Measurements from ENCODE around the gene GPD1L. TPM values are rescaled to one million over a fixed set of nuclear protein-coding genes. Genes with fewer than 3 reads are reported as not detected.
"Not testable (repeated sequence)": the region's sequence is repeated elsewhere in the genome, so short reads cannot be mapped to it uniquely, and the experiment has no call there.

GPD1L gene
- total RNA-seq, 3 donors from 2014 or later (not counting 1 experiment from before 2014, with no cell fraction given) = 14.8 to 35.3 (median 28.4) TPM

DNA sequence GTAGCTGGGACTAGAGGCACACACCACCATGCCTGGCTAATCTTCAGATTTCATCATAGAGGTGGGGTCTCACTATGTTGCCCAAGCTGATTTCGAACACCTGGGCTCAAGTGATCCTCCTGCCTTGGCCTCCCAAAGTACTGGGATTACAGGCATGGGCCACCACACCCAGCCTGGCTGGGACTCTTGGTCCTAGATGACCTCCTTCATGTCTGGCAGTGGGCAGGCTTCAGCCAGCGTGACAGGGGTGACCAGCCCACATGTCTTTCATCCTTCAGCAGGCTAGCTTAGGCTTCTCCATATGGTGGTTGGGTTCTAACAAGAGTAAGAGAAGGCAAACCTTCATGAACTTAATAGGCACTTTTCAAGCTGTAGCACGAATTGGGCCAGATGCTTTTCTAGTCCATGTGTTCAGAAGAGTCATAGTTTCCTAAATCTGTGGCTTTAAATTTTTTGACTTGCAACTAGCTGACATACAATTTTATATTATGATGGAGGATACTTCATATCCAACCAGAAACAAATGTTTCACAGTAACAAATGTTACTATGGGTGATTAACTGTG is 7.6 kb downstream of the GPD1L start:
- Mint-ChIP-seq H3K27ac (peak overlapping the region; percentile 86 to 94), H3K27me3 (ENCODE audit: low read depth in 2 of 2) (no peaks in the 10 kb centered on the region), H3K9me3 (peaks cover 0 to 3% of the 10 kb centered on the region in 2 donors), H3K4me1 (peaks cover 36 to 66% of the 10 kb centered on the region in 2 donors), H3K4me3 (peak overlapping the region; percentile 81), H3K36me3 (no peaks in the 10 kb centered on the region)
- ATAC-seq = no peak
- Histone ChIP-seq H3K27ac (ENCODE audit: low read length) (peak overlapping the region; percentile 77), H3K9me3 (ENCODE audit: control insufficient read depth, insufficient read depth, low read length) (no peaks in the 10 kb centered on the region), H3K4me1 (ENCODE audit: control insufficient read depth, insufficient read depth, low read length) (peaks cover 25% of the 10 kb centered on the region), H3K27me3 (ENCODE audit: control insufficient read depth, insufficient read depth, low read length) (no peaks in the 10 kb centered on the region), H3K4me3 (ENCODE audit: low read length) (peak overlapping the region; percentile 20), H3K36me3 (ENCODE audit: control insufficient read depth, insufficient read depth, low read length) (no peaks in the 10 kb centered on the region)
- peak in 1 of 2 donors; percentile 5 for DNase-seq
- 66% methylated on average over 3 of the region's 3 CpGs for WGBS (ENCODE audit: insufficient coverage)
- intact Hi-C loops (cut with micrococcal nuclease) = loop anchor here (1.0 kb wide), 1 partner anchor 8 kb away; the partner anchor contains the start of gene GPD1L
- TF ChIP-seq, protein P1, sequence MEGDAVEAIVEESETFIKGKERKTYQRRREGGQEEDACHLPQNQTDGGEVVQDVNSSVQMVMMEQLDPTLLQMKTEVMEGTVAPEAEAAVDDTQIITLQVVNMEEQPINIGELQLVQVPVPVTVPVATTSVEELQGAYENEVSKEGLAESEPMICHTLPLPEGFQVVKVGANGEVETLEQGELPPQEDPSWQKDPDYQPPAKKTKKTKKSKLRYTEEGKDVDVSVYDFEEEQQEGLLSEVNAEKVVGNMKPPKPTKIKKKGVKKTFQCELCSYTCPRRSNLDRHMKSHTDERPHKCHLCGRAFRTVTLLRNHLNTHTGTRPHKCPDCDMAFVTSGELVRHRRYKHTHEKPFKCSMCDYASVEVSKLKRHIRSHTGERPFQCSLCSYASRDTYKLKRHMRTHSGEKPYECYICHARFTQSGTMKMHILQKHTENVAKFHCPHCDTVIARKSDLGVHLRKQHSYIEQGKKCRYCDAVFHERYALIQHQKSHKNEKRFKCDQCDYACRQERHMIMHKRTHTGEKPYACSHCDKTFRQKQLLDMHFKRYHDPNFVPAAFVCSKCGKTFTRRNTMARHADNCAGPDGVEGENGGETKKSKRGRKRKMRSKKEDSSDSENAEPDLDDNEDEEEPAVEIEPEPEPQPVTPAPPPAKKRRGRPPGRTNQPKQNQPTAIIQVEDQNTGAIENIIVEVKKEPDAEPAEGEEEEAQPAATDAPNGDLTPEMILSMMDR (IDR thresholded peaks at IDR 0.05) = no peak

DNA sequence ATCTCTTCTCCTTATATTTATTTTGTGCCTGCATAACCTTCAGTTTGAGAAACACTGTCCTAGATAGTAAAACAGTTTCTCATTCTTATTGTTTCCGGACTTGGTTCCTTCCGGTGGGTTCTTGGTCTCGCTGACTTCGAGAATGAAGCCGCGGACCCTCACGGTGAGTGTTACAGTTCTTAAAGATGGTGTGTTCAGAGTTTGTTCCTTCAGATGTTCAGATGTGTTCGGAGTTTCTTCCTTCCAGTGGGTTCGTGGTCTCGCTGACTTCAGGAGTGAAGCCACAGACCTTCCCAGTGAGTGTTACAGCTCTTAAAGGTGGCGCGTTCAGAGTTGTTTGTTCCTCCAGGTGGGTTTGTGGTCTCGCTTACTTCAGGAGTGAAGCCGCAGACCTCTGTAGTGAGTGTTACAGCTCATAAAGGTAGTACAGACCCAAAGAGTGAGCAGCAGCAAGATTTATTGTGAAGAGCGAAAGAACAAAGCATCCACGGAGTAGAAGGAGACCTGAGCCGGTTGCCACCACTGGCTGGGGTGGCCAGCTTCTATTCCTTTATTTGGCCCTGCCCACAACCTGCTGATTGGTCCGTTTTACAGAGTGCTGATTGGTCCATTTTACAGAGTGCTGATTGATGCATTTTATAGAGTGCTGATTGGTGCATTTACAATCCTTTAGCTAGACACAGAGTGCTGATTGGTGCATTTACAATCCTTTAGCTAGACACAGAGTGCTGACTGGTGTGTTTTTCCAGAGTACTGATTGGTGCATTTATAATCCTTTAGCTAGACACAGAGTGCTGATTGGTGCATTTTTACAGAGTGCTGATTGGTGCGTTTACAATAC is 8.3 kb downstream of the GPD1L start:
- intact Hi-C loops (cut with micrococcal nuclease) = loop anchor here (1.0 kb wide), 1 partner anchor 8 kb away; the partner anchor contains the start of gene GPD1L

GRCh38 chr3:32117320-32117719 is 10.9 kb downstream of the GPD1L start:
- H3K27ac ChIP-seq (ENCODE audit: low read length) = no peak overlapping the region
- Mint-ChIP-seq H3K27ac (no peak overlapping the region), H3K36me3 (no peaks in the 10 kb centered on the region), H3K9me3 (peaks cover 0 to 3% of the 10 kb centered on the region in 2 donors), H3K4me3 (no peak overlapping the region), H3K4me1 (peaks cover 35 to 60% of the 10 kb centered on the region in 2 donors), H3K27me3 (ENCODE audit: low read depth in 2 of 2) (no peaks in the 10 kb centered on the region)
- DNase-seq (no peak), ATAC-seq (no peak)
- no peaks in the 10 kb centered on the region for H3K9me3 ChIP-seq (ENCODE audit: control insufficient read depth, insufficient read depth, low read length)
- H3K4me3 ChIP-seq (ENCODE audit: low read length) = no peak overlapping the region
- 88% methylated on average over 1 of the region's 1 CpG for WGBS (ENCODE audit: insufficient coverage)
- peaks cover 19% of the 10 kb centered on the region for H3K4me1 ChIP-seq (ENCODE audit: control insufficient read depth, insufficient read depth, low read length)
- H3K27me3 ChIP-seq (ENCODE audit: control insufficient read depth, insufficient read depth, low read length) = no peaks in the 10 kb centered on the region
- intact Hi-C loops (cut with micrococcal nuclease) = no loop called here
- TF ChIP-seq, protein P1 (IDR thresholded peaks at IDR 0.05) = no peak
- no peaks in the 10 kb centered on the region for H3K36me3 ChIP-seq (ENCODE audit: control insufficient read depth, insufficient read depth, low read length)

More for the DNA sequence above, 8.3 kb downstream of the GPD1L start:
- H3K27ac Mint-ChIP-seq = peak overlapping the region; percentile 86 to 94
- DNase-seq (peak; percentile 35 to 86), ATAC-seq (peak; percentile 61 to 70 (median 69))
- H3K27ac ChIP-seq (ENCODE audit: low read length) = peak overlapping the region; percentile 77
- WGBS (ENCODE audit: insufficient coverage) = 15% methylated on average over 19 of the region's 19 CpGs
- H3K27me3 ChIP-seq (ENCODE audit: control insufficient read depth, insufficient read depth, low read length); H3K36me3 ChIP-seq (ENCODE audit: control insufficient read depth, insufficient read depth, low read length); H3K9me3 ChIP-seq (ENCODE audit: control insufficient read depth, insufficient read depth, low read length); H3K36me3 Mint-ChIP-seq; H3K9me3 Mint-ChIP-seq; H3K27me3 Mint-ChIP-seq (ENCODE audit: low read depth in 2 of 2): not testable (repeated sequence)
- H3K4me1 Mint-ChIP-seq = peaks cover 31 to 66% of the 10 kb centered on the region in 2 donors
- peak overlapping the region; percentile 81 for H3K4me3 Mint-ChIP-seq
- H3K4me3 ChIP-seq (ENCODE audit: low read length) = peak overlapping the region; percentile 20
- H3K4me1 ChIP-seq (ENCODE audit: control insufficient read depth, insufficient read depth, low read length) = peaks cover 25% of the 10 kb centered on the region

DNA sequence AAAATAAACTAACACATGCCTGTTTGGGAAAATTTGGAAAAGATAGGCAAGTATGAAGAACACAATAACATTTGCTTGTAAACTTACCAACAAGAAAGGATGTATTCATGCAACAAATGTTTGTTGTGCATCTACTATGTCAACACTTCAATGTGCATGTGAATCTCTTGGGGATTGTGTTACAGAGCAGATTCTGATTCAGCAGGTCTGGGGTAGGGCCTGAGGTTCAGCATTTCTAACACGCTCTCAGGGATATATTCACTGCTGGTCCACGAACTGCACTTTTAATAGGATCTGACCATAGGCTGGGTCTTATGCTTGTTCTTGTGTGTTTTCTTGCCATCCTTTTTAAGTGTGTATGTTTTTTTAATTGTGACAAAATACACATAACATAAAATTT is 11.8 kb downstream of the GPD1L start:
- Mint-ChIP-seq H3K27me3 (ENCODE audit: low read depth in 2 of 2) (no peaks in the 10 kb centered on the region), H3K9me3 (peaks cover 0 to 3% of the 10 kb centered on the region in 2 donors), H3K4me3 (no peak overlapping the region), H3K27ac (no peak overlapping the region), H3K36me3 (no peaks in the 10 kb centered on the region), H3K4me1 (peaks cover 33 to 58% of the 10 kb centered on the region in 2 donors)
- no peaks in the 10 kb centered on the region for H3K27me3 ChIP-seq (ENCODE audit: control insufficient read depth, insufficient read depth, low read length)
- 100% methylated on average over 2 of the region's 2 CpGs for WGBS (ENCODE audit: insufficient coverage)
- DNase-seq (no peak), ATAC-seq (no peak)
- TF ChIP-seq, protein P1 (IDR thresholded peaks at IDR 0.05) = no peak
- no peaks in the 10 kb centered on the region for H3K9me3 ChIP-seq (ENCODE audit: control insufficient read depth, insufficient read depth, low read length)
- intact Hi-C loops (cut with micrococcal nuclease) = no loop called here
- H3K36me3 ChIP-seq (ENCODE audit: control insufficient read depth, insufficient read depth, low read length) = no peaks in the 10 kb centered on the region
- H3K27ac ChIP-seq (ENCODE audit: low read length) = no peak overlapping the region
- H3K4me1 ChIP-seq (ENCODE audit: control insufficient read depth, insufficient read depth, low read length) = peaks cover 16% of the 10 kb centered on the region
- H3K4me3 ChIP-seq (ENCODE audit: low read length) = no peak overlapping the region

Data from natural killer cell (primary cell).